HG03066 (cell line): ENCODE measurements around the gene SYNPO2.

Experiments used
- ATAC-seq: cut with Tn5 transposase; IDR thresholded peaks from one replicate; pipeline ENCODE4 v1.9.1; 2021; ENCODE audit warnings: low read depth; ENCODE audit not compliant: unreplicated experiment

The SYNPO2 gene, protein sequence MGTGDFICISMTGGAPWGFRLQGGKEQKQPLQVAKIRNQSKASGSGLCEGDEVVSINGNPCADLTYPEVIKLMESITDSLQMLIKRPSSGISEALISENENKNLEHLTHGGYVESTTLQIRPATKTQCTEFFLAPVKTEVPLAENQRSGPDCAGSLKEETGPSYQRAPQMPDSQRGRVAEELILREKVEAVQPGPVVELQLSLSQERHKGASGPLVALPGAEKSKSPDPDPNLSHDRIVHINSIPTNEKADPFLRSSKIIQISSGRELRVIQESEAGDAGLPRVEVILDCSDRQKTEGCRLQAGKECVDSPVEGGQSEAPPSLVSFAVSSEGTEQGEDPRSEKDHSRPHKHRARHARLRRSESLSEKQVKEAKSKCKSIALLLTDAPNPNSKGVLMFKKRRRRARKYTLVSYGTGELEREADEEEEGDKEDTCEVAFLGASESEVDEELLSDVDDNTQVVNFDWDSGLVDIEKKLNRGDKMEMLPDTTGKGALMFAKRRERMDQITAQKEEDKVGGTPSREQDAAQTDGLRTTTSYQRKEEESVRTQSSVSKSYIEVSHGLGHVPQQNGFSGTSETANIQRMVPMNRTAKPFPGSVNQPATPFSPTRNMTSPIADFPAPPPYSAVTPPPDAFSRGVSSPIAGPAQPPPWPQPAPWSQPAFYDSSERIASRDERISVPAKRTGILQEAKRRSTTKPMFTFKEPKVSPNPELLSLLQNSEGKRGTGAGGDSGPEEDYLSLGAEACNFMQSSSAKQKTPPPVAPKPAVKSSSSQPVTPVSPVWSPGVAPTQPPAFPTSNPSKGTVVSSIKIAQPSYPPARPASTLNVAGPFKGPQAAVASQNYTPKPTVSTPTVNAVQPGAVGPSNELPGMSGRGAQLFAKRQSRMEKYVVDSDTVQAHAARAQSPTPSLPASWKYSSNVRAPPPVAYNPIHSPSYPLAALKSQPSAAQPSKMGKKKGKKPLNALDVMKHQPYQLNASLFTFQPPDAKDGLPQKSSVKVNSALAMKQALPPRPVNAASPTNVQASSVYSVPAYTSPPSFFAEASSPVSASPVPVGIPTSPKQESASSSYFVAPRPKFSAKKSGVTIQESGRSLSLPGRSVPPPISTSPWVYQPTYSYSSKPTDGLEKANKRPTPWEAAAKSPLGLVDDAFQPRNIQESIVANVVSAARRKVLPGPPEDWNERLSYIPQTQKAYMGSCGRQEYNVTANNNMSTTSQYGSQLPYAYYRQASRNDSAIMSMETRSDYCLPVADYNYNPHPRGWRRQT

DNA sequence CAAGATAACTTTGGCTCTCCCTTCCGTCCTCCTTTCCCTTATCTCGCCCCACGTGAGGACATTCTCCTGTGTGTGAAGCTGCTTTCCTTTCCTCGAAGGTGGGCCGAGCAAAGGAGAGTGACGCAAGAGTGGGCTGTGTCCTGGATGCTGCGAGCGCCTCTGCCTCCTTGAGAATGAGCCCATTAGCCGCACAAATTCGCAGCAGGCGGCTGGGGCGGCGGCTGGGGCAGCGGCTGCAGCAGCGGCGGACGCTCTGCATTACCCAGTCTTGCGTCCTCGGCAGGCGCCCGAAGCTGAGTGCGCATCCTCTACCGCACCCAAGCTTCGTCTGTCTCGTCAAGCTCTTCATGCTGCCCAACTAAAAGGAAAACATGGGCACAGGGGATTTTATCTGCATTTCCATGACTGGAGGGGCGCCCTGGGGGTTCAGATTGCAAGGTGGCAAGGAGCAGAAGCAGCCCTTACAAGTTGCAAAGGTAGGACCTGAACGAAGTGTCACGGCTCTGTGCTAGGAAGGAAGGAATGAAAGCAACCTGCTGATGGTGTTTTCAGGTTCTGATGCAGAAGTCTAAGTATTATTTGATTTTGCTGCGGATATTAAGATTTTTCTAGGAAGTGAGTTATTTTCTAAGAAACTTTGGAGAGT is at the start of gene SYNPO2:
SYNPO2 (plus strand) TSS at position 189 of the 646 bp plus-strand sequence; CDS start at position 372, 183 bp downstream.
- peak; percentile 67 for ATAC-seq

DNA sequence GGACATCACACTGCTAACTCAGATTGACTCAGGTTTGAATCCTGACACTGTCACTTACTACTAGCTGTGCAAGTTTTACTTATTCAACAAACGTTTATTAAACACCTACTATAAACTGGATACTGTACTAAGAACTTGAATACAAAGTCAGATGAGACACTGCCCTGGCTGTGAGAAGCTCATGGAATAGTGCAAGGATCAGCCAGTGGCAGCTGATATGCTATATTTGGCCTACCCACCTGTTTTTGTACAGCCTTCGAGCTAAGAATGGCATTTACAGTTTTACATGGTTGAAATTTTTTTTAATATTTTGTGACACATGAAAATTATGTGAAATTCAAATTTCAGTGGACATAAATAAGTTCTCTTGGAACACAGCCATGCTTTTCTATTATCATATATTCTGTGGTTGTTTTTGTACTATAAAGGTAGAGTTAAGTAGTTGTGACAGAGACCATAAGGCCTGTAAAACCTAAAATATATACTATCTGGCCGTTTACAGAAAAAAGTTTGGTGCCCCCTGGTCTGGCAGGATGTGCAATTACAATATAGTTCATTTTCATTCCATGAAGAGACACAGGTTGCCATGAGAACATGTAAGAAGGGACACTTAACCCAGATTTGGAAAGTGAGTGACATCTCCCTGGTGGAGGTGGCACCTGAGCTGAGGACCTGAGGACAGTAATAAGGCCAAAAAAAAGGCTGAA is 49.3 kb upstream of the SYNPO2 start:
- ATAC-seq, result no peak

DNA sequence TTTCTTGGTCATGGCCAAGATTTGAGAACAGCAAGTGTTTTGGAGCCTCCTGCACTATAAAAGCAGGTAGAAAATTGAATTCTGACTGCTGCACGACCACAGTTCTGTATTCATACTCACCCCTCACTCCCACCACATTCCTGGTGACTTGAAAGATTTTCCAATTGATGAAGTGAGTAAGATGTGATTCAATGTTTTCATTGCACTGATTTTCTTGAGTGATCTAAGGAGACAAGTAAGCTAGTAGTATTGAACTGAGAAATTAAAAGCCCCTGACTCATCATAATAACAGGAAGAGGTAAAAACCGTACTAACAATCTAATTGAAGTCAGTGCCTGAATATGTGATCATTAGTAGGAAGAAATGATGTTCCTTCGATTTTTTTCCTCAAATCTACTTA is 46.6 kb upstream of the SYNPO2 start:
- ATAC-seq, result no peak

DNA sequence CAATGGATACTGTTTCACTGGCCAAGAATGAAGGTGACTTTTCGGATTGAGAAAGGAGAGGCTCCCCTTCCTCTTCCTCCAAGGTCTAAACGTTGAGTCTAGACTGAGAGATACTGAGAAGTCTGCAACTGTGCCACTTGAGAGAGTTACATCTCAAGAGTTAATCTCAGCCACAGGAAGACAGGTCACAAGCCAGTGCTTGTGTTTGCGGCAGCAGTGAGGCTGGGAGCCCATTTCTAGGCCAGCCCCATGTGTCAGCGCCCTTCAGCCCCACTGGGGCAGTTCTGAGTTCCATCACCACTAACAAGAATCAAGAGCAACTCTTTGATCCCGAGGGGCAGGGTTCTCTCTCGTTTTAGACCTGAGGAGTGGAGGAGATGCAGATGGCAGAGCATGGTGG is 45.4 kb upstream of the SYNPO2 start:
- no peak for ATAC-seq

DNA sequence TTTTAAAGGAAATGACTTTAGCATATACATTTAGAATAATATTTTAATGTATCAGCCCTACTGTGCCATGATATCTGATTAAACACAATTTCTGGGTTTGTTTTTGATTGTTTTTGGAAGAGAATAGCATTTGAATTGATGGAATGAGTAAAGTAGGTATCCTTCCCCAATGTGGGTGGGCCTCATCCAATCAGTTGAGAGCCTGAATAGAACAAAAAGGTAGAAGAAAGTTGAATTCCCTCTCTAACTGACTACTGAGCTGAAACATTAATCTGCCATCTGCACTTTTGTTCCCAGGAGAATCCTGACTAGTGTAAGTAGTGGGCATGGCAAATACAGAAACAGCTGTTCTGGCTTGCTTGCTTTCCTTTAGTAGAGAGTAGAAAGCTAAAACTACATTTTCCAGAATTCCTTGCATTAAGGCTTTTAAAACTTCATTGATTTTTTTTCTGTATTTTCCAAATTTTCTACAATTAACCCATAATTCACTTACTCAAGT is 43.1 kb upstream of the SYNPO2 start:
- ATAC-seq, result no peak

DNA sequence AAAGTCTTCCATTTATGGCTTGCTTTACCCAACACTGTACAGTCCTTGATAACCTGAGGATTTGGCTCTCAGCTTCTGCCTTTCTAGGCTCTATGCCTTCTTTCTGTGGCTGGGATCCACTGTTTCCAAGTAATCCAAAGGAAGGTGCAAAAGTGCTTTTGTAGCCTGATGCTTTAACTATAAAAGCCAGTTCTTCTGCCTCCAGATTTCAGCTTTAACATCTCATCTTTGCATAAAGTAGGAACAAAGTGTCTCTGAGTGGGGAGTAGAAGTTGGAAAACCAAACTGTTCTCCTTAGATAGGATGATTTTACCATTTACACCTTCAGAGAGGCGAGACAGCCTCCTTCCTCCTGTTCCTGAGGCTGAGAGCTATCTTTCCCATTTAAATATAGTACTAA is 41.7 kb upstream of the SYNPO2 start:
- ATAC-seq, result no peak

DNA sequence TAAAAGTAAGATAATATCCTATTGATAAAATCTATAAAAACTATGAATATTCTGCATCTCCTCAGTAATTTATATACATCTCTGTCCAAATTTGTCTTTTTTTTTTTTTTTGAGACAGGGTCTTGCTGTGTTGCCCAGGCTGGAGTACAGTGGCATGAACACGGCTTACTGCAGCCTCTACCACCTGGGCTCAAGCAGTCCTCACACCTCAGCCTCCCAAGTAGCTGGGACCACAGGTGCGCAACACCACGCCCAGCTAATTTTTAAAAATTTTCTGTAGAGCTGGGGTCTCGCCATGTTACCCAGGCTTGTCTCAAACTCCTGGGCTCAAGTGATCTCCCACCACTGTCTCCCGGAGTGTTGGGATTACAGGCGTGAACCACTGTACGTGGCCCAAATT is 40.4 kb upstream of the SYNPO2 start:
- no peak for ATAC-seq

DNA sequence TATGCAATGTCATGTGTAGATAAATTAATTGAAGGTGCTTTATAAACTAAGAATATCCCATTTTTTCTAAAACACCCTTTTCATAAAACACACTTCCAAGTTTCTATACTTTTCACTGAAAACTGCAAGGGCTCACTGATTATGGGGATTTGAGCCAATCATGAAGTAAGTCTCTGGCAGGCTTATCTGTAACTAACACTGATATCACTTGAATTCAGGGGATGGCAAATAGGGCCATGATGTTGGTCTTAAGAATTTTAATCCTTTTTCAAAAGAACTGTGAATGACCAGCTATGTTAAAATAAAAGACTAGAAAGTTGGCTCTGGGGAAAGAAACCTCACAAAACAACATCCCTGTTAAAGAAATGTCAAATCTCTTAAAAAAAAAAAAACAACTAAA is 39.8 kb upstream of the SYNPO2 start:
- no peak for ATAC-seq

DNA sequence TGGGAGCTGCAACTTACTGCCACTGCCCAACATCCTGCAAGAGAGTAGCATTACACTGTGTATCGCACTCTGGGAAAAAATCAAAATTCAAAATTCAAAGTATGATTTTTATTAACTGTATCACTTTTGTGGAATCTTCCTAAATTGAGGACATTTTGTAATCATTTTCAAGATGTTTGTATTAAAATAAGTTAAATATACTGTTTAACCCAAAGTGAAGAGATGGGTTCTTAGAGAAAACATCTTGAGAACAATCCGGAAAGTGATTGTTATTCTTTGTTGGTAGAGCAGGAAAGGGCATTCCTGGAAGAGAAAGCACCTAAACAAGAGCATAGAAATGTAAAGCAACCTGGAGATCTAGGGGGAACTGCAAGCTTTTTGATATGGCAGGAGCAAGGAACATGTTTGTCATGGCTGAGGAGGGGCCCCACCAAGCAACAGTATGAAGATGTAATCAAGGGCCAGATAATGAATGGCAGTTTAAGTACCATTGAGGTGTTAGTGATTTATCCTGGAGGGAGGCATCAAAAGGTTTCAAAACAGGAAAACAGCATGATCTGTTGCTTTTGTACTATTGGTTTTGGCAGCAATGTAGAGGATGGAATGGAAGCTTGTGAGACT is 38.7 kb upstream of the SYNPO2 start:
- no peak for ATAC-seq

DNA sequence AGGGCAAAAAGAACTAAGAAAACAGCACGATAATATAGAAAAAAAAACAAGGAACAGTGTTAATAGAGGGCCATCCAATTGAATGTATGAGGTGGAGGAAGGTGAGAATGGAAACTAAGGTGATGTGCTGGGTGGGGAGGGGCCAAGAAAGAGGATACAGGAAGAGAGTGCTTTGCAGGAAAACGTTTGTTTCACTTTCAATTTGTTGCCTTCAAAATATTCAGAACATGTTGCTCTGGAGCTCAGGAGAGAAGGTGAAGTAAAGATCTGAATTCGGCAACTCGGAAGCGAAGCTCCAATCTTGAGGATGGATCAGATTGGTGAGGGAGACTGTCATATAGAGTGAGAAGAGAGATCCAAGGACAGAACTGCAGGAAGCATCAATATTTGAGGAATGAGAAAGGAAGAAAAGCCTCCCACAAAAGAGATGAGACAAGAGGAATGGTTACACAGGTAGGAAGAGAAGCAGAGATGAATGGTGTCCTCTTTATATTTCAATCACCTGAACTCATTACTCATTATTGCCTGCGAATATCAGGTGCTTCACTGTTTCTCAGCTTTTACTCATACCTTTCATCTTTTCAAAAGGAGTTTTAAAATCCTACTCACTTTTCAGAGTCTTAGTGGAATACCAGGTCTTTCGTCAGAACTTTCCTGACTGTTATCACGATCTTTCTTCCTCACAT is 38.0 kb upstream of the SYNPO2 start:
- ATAC-seq, result peak; percentile 91

DNA sequence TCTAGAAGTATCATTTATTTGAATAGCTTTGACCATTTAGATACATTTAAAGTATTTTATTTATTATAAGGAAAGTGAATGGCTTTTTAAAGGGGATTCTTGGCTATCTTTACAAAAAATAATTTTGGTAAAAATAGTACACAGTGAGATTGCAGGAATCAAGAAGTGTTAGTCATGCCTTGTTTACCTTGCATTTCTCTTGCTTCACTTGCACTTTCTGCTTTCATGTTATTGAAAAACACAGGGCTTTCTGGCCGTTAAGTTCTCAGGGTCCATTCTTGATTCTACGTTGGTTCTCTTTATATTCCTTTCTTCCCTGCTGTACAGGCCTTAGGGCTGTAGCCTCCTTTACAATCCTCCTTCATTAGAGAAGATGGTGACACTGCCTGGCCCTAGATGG is 30.9 kb upstream of the SYNPO2 start:
- ATAC-seq, result no peak

DNA sequence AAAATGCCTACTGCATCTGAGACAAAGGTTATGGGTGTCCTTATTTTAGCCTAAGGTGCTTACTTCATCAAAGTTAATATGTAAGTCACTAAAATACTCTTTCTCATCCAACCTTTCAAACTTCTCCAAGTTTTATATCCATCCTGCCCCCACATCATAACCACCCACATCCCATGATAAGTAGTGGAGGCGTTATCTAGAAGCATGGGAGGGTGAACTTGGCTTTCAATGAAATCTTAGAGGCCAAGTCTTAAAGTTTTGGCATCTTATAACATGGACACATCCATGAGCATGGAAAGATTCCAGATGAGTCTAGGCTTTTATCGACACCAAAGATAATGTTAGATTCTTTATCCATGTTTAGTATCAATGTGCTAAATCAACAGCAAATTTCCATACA is 29.9 kb upstream of the SYNPO2 start:
- no peak for ATAC-seq

DNA sequence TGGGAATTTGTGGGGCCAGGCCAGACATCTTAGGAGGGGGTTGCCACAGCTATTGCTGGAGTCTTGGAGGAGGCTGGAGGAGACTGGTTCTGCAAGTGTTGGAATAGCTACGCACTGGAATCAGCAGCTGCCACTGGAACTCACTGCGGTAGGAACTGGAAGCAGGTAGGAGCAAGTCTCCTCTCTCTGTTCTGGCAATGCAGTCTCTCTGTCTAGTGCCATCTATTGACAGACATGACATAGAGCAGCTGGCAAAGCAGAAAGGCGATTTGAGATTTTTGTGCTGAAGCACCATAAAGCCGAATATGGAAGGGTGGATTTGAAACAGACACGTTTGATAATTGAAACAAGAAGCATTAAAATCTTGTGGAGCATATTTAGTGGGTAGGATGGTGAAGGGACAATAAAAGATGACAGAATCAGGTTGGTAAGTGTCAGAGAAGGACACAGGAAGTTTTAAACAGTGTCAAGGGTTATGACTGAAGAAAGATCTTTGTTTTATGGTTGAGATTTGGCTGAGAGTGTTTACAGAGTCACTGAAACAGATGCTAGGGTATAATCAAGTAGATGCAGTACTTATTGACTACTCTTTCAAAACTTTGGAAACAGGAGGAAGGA is 23.5 kb upstream of the SYNPO2 start:
- peak; percentile 82 for ATAC-seq

DNA sequence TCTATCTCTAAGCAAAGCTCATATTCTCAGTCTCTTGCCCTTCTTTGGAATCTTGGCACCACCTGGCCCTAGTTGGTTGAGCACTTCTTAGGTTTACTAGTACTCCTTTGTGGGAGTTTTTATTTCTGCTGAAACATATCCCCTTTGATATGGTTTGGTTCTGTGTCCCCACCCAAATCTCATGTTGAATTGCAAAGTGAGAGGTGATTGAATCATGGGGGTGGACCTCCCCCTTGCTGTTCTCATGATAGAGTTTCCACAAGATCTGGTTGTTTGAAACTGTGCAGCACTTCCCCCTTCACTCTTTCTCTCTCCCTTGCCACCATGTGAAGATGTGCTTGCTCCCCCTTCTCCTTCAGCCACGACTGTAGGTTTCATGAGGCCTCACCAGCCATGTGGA is 22.2 kb upstream of the SYNPO2 start:
- ATAC-seq, result no peak

DNA sequence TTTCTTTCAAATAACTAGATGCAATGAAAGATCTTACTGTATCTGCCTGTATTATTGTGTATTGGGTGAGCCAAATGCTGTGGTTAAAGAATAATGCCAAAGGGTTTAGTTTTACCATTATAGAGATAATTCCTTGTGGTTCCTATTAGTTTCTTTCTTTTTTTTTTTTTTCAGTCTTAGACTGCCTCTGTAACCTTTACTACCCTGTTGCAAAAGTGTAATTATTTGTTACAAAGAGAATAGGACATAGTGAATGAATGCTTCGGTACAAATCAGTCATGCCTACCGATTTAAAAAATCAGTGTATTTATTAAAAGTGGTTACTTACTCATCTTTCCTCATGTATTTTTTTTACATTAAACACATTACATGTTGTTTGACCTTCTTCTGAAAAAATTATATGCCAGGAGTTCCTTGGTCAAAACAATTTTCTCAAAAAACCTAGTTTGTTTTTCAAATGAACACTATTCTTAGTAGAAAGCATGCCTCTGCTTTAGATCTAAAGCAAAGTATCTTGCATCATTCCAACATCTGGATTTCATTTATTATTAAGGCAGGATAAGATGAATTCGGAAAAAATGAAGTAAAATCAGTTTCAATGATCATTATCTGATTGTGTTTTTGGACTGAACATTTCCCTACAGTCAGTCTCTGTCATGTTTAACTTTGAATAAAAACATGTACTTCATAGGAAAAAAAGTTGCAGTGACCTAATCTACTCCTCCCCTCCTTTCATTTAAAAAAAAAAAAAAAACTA is 21.2 kb upstream of the SYNPO2 start:
- no peak for ATAC-seq

DNA sequence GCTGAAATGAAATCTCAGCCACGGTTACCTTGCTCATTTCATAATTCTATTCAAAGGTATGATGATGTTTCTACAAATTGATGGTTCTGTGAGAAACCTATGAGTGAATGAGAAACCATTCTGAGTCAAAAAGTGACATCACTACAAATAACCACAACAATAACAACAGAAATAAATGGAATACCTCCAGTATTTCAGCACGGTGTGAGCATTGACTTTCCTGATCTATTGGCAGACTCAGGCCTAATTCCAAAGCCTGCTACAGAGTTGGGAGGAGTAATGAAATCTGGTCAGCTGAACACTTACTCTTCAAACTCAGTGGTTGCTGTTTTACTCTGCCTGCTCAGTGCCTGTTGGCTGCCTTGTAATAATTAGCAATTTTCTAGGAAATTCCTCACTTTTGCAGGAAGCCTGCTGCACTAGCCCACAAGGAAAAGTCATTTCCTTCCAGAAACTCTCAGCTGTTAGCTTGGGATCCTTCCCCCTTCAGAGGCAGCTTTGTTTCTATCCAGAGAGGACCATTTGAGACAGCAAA is 18.8 kb upstream of the SYNPO2 start:
- no peak for ATAC-seq

DNA sequence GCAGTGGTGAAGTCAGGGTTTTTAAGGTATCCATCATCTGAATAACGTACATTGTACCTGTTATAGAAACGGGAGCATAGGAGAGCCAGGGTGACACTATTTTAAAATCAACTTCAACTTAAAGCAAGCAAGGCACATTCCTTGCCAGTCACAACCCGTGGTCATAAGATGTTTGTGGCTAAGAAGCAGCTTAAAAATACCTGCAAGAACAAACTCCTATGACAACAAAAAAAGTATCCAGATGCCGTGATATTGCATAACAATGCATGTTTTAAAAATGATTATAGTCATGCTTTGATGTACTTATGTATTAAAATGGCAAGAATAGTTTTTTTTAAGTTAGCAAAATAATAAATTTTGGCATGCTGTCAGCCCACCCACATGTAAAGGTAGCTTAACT is 16.5 kb upstream of the SYNPO2 start:
- no peak for ATAC-seq
